HUES6 (cell line): Measurements from ENCODE around the gene ZNF385C.
A peak's percentile ranks its signal among the peaks of the same experiment; 100 is the strongest.

Experiments used
- H3K27ac ChIP-seq: 2 replicates; pipeline ENCODE4 v1.7.0; 2013; ENCODE audit warnings: low read depth, mild to moderate bottlenecking, low read length, inconsistent platforms
- H3K27me3 ChIP-seq: 2 replicates; pipeline ENCODE4 v1.6.1; 2013; ENCODE audit warnings: low read length; ENCODE audit not compliant: control insufficient read depth, insufficient read depth
- H3K36me3 ChIP-seq: 2 replicates; pipeline ENCODE4 v1.6.1; 2013; ENCODE audit warnings: low read length; ENCODE audit not compliant: control insufficient read depth, insufficient read depth
- H3K4me1 ChIP-seq: 2 replicates; pipeline ENCODE4 v1.6.1; 2013; ENCODE audit warnings: low read length; ENCODE audit not compliant: control insufficient read depth, insufficient read depth
- H3K4me3 ChIP-seq: 2 replicates; pipeline ENCODE4 v1.5.1; 2013; ENCODE audit warnings: low read depth, low read length
- H3K9ac ChIP-seq: one replicate; pipeline ENCODE4 v1.6.1; 2013; ENCODE audit warnings: mild to moderate bottlenecking, low read length
- H3K9me3 ChIP-seq: 2 replicates; pipeline ENCODE4 v1.6.1; 2013; ENCODE audit warnings: low read depth, low read length; ENCODE audit not compliant: control insufficient read depth, insufficient read depth

Gene ZNF385C

GRCh38 chr17:42071810-42072209 lies 26.5 kb downstream of the ZNF385C start:
- Histone ChIP-seq H3K9me3 (no peaks in the 10 kb centered on the region), H3K4me3 (peak overlapping the region; percentile 61), H3K36me3 (no peaks in the 10 kb centered on the region), H3K9ac (no peak overlapping the region), H3K4me1 (peaks cover 12% of the 10 kb centered on the region), H3K27me3 (peaks cover 23% of the 10 kb centered on the region; the same call in 1 of the 2 replicates), H3K27ac (no peak overlapping the region)

- Histone ChIP-seq H3K9me3 (no peaks in the 10 kb centered on the region), H3K36me3 (no peaks in the 10 kb centered on the region), H3K4me3 (no peak overlapping the region), H3K27me3 (peaks cover 23% of the 10 kb centered on the region; the same call in 1 of the 2 replicates), H3K4me1 (peaks cover 15% of the 10 kb centered on the region), H3K27ac (no peak overlapping the region), H3K9ac (no peak overlapping the region)
Measured at GRCh38 chr17:42068979-42069378, 29.3 kb downstream of the ZNF385C start.

- H3K27me3 ChIP-seq = peaks cover 12% of the 10 kb centered on the region; the same call in 1 of the 2 replicates
- H3K9ac ChIP-seq = no peak overlapping the region
- H3K27ac ChIP-seq = no peak overlapping the region
- H3K36me3 ChIP-seq = no peaks in the 10 kb centered on the region
- H3K9me3 ChIP-seq = no peaks in the 10 kb centered on the region
- no peak overlapping the region for H3K4me3 ChIP-seq
- H3K4me1 ChIP-seq = peaks cover 24% of the 10 kb centered on the region
Measured at GRCh38 chr17:42067371-42068091, 30.7 kb downstream of the ZNF385C start.

- H3K9ac ChIP-seq = no peak overlapping the region
- H3K4me3 ChIP-seq = no peak overlapping the region
Measured at GRCh38 chr17:42065201-42065600, 33.1 kb downstream of the ZNF385C start.

GRCh38 chr17:42062681-42063080 lies 35.6 kb downstream of the ZNF385C start:
- H3K4me3 ChIP-seq = no peak overlapping the region

More at GRCh38 chr17:42065201-42065600, 33.1 kb downstream of the ZNF385C start:
- no peak overlapping the region for H3K27ac ChIP-seq
- no peaks in the 10 kb centered on the region for H3K36me3 ChIP-seq
- H3K27me3 ChIP-seq = no peaks in the 10 kb centered on the region
- peaks cover 25% of the 10 kb centered on the region for H3K4me1 ChIP-seq
- H3K9me3 ChIP-seq = no peaks in the 10 kb centered on the region

GRCh38 chr17:42061646-42062487 lies 36.4 kb downstream of the ZNF385C start:
- no peaks in the 10 kb centered on the region for H3K27me3 ChIP-seq
- H3K4me1 ChIP-seq = peaks cover 23% of the 10 kb centered on the region
- H3K4me3 ChIP-seq = no peak overlapping the region
- no peak overlapping the region for H3K9ac ChIP-seq
- H3K9me3 ChIP-seq = no peaks in the 10 kb centered on the region
- no peak overlapping the region for H3K27ac ChIP-seq
- H3K36me3 ChIP-seq = no peaks in the 10 kb centered on the region

More at GRCh38 chr17:42062681-42063080, 35.6 kb downstream of the ZNF385C start:
- Histone ChIP-seq H3K27me3 (no peaks in the 10 kb centered on the region), H3K36me3 (no peaks in the 10 kb centered on the region), H3K4me1 (peaks cover 25% of the 10 kb centered on the region), H3K9ac (no peak overlapping the region), H3K9me3 (no peaks in the 10 kb centered on the region), H3K27ac (no peak overlapping the region)

GRCh38 chr17:42060231-42060630 lies 38.0 kb downstream of the ZNF385C start:
- Histone ChIP-seq H3K27me3 (no peaks in the 10 kb centered on the region), H3K27ac (no peak overlapping the region), H3K9ac (no peak overlapping the region), H3K36me3 (no peaks in the 10 kb centered on the region), H3K4me3 (no peak overlapping the region), H3K4me1 (peaks cover 31% of the 10 kb centered on the region), H3K9me3 (no peaks in the 10 kb centered on the region)

GRCh38 chr17:42059815-42060214 lies 38.5 kb downstream of the ZNF385C start:
- H3K27me3 ChIP-seq = no peaks in the 10 kb centered on the region
- no peak overlapping the region for H3K9ac ChIP-seq
- peaks cover 35% of the 10 kb centered on the region for H3K4me1 ChIP-seq
- H3K27ac ChIP-seq = no peak overlapping the region
- H3K36me3 ChIP-seq = no peaks in the 10 kb centered on the region
- H3K9me3 ChIP-seq = no peaks in the 10 kb centered on the region
- H3K4me3 ChIP-seq = no peak overlapping the region

- Histone ChIP-seq H3K9ac (no peak overlapping the region), H3K27me3 (peaks cover 5% of the 10 kb centered on the region; the same call in 1 of the 2 replicates), H3K36me3 (no peaks in the 10 kb centered on the region), H3K4me1 (peaks cover 36% of the 10 kb centered on the region), H3K9me3 (no peaks in the 10 kb centered on the region), H3K27ac (no peak overlapping the region), H3K4me3 (no peak overlapping the region)
Measured at GRCh38 chr17:42058063-42058462, 40.2 kb downstream of the ZNF385C start.

- Histone ChIP-seq H3K9me3 (no peaks in the 10 kb centered on the region), H3K27me3 (peaks cover 6% of the 10 kb centered on the region; the same call in 1 of the 2 replicates), H3K36me3 (no peaks in the 10 kb centered on the region), H3K9ac (no peak overlapping the region), H3K4me1 (peaks cover 34% of the 10 kb centered on the region), H3K27ac (no peak overlapping the region), H3K4me3 (no peak overlapping the region)
Measured at GRCh38 chr17:42056635-42057034, 41.6 kb downstream of the ZNF385C start.

- Histone ChIP-seq H3K9me3 (no peaks in the 10 kb centered on the region), H3K27me3 (peaks cover 13% of the 10 kb centered on the region; the same call in 1 of the 2 replicates), H3K27ac (no peak overlapping the region), H3K36me3 (no peaks in the 10 kb centered on the region), H3K4me1 (peaks cover 41% of the 10 kb centered on the region), H3K4me3 (no peak overlapping the region; the same call in 1 of the 2 replicates), H3K9ac (no peak overlapping the region)
Measured at GRCh38 chr17:42055496-42055895, 42.8 kb downstream of the ZNF385C start.
